Measurements from ENCODE around the gene FBXO27.

The FBXO27 gene

GRCh38 chr19:39021063-39021462, 11.3 kb downstream of the FBXO27 start:
- no peak for FAIRE-seq
- DNase-seq (ENCODE audit: insufficient read length, low spot score): no peak
- no peak for TF ChIP-seq CTCF (IDR thresholded peaks at IDR 0.05; ENCODE audit: insufficient read depth, missing control alignments)

- FAIRE-seq: no peak
Measured at GRCh38 chr19:39017646-39018045, 14.7 kb downstream of the FBXO27 start.

GRCh38 chr19:39017026-39017425, 15.3 kb downstream of the FBXO27 start:
- no peak for TF ChIP-seq CTCF (IDR thresholded peaks at IDR 0.05; ENCODE audit: insufficient read depth, missing control alignments)
- no peak for DNase-seq (ENCODE audit: insufficient read length, low spot score)
- FAIRE-seq: no peak

More at GRCh38 chr19:39017646-39018045, 14.7 kb downstream of the FBXO27 start:
- no peak for TF ChIP-seq CTCF (IDR thresholded peaks at IDR 0.05; ENCODE audit: insufficient read depth, missing control alignments)
- no peak for DNase-seq (ENCODE audit: insufficient read length, low spot score)

- no peak for TF ChIP-seq CTCF (IDR thresholded peaks at IDR 0.05; ENCODE audit: insufficient read depth, missing control alignments)
- DNase-seq (ENCODE audit: insufficient read length, low spot score) (no peak), FAIRE-seq (no peak)
Measured at GRCh38 chr19:39014037-39014436, 18.3 kb downstream of the FBXO27 start.

DNA sequence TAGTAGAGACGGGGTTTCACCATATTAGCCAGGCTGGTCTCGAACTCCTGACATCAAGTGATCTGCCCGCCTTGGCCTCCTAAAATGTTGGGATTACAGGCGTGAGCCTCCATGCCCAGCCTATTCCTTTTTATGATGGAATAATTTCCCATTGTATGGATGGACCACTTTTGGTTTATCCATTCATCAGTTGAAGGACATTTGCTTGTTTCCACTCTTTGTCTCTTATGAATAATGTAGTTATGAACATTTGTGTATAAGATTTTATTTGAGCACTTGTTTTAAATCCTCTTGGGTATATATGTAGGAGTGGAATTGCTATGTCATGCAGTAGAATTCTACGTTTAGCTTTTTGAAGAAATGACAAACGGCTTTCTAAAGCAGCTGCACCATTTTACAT, 23.3 kb downstream of the FBXO27 start:
- TF ChIP-seq CTCF (IDR thresholded peaks at IDR 0.05; ENCODE audit: insufficient read depth, missing control alignments): no peak
- FAIRE-seq: no peak
- no peak for DNase-seq (ENCODE audit: insufficient read length, low spot score)

- no peak for TF ChIP-seq CTCF (IDR thresholded peaks at IDR 0.05; ENCODE audit: insufficient read depth, missing control alignments)
- FAIRE-seq (no peak), DNase-seq (ENCODE audit: insufficient read length, low spot score) (no peak)
Measured at GRCh38 chr19:39008137-39008536, 24.2 kb downstream of the FBXO27 start.

- no peak for TF ChIP-seq CTCF (IDR thresholded peaks at IDR 0.05; ENCODE audit: insufficient read depth, missing control alignments)
Measured at GRCh38 chr19:39007096-39007495, 25.3 kb downstream of the FBXO27 start.

More at GRCh38 chr19:39007096-39007495, 25.3 kb downstream of the FBXO27 start:
- FAIRE-seq (no peak), DNase-seq (ENCODE audit: insufficient read length, low spot score) (no peak)

All from D721Med (cell line).